ENCODE data around the gene HDAC7. TPM values are rescaled to one million over a fixed set of nuclear protein-coding genes. Genes with fewer than 3 reads are reported as not detected.

The HDAC7 gene
- total and polyA plus RNA-seq, 4 donors: 49.3 to 119 (median 69.7) TPM

- ATAC-seq (ENCODE audit: insufficient read depth, low FRiP score) (no peak), DNase-seq (no peak)
- peaks cover 0 to 2% (median 0%) of the 10 kb centered on the region in 4 donors for H3K9me3 ChIP-seq (ENCODE audit: control insufficient read depth in 4 of 4, insufficient read depth in 3 of 4, low read length in 3 of 4)
- no peak overlapping the region for H3K9ac ChIP-seq (ENCODE audit: insufficient read depth in 1 of 2, low read length in 2 of 2)
- H3K4me3 ChIP-seq: no peak overlapping the region
- no peak for TF ChIP-seq CTCF (IDR thresholded peaks at IDR 0.05; ENCODE audit: control extremely low read depth, extremely low read depth)
- H3K4me1 ChIP-seq (ENCODE audit: control insufficient read depth in 5 of 5, insufficient read depth in 5 of 5, low read length in 5 of 5): peaks cover 0 to 34% (median 11%) of the 10 kb centered on the region in 5 donors
- H3K27me3 ChIP-seq (ENCODE audit: control insufficient read depth in 3 of 3, insufficient read depth in 3 of 3, low read length in 2 of 3): no peaks in the 10 kb centered on the region
- WGBS, 2 donors: 52 to 68% methylated on average over 5 of the region's 5 CpGs
- no peak overlapping the region for H3K27ac ChIP-seq (ENCODE audit: low read depth in 1 of 2, low read length in 1 of 2)
- peaks cover 0 to 22% (median 0%) of the 10 kb centered on the region in 4 donors for H3K36me3 ChIP-seq (ENCODE audit: control insufficient read depth in 4 of 4, insufficient read depth in 4 of 4, low read length in 4 of 4)
Observed at GRCh38 chr12:47848853-47849252, 29.1 kb upstream of the HDAC7 start.

- DNase-seq: no peak
- Histone ChIP-seq H3K27ac (ENCODE audit: low read depth in 1 of 2, low read length in 1 of 2) (no peak overlapping the region), H3K9me3 (ENCODE audit: control insufficient read depth in 4 of 4, insufficient read depth in 3 of 4, low read length in 3 of 4) (peaks cover 0 to 2% (median 0%) of the 10 kb centered on the region in 4 donors), H3K27me3 (ENCODE audit: control insufficient read depth in 3 of 3, insufficient read depth in 3 of 3, low read length in 2 of 3) (no peaks in the 10 kb centered on the region), H3K4me1 (ENCODE audit: control insufficient read depth in 5 of 5, insufficient read depth in 5 of 5, low read length in 5 of 5) (peaks cover 0 to 28% (median 6%) of the 10 kb centered on the region in 5 donors), H3K9ac (ENCODE audit: insufficient read depth in 1 of 2, low read length in 2 of 2) (no peak overlapping the region), H3K4me3 (no peak overlapping the region), H3K36me3 (ENCODE audit: control insufficient read depth in 4 of 4, insufficient read depth in 4 of 4, low read length in 4 of 4) (peaks cover 0 to 22% (median 0%) of the 10 kb centered on the region in 4 donors)
- ATAC-seq (ENCODE audit: insufficient read depth, low FRiP score): no peak
- no peak for TF ChIP-seq CTCF (IDR thresholded peaks at IDR 0.05; ENCODE audit: control extremely low read depth, extremely low read depth)
- 92 to 97% methylated on average over 14 of the region's 14 CpGs for WGBS, 2 donors
Observed at GRCh38 chr12:47846294-47846996, 26.7 kb upstream of the HDAC7 start.

GRCh38 chr12:47845081-47845480 lies 25.4 kb upstream of the HDAC7 start:
- peaks cover 0 to 12% (median 0%) of the 10 kb centered on the region in 4 donors for H3K36me3 ChIP-seq (ENCODE audit: control insufficient read depth in 4 of 4, insufficient read depth in 4 of 4, low read length in 4 of 4)
- ATAC-seq (ENCODE audit: insufficient read depth, low FRiP score): no peak
- 95 to 97% methylated on average over 8 of the region's 8 CpGs for WGBS, 2 donors

More at GRCh38 chr12:47845081-47845480, 25.4 kb upstream of the HDAC7 start:
- no peak for DNase-seq
- Histone ChIP-seq H3K27me3 (ENCODE audit: control insufficient read depth in 3 of 3, insufficient read depth in 3 of 3, low read length in 2 of 3) (no peaks in the 10 kb centered on the region), H3K4me3 (no peak overlapping the region), H3K9me3 (ENCODE audit: control insufficient read depth in 4 of 4, insufficient read depth in 3 of 4, low read length in 3 of 4) (peaks cover 0 to 2% (median 0%) of the 10 kb centered on the region in 4 donors), H3K27ac (ENCODE audit: low read depth in 1 of 2, low read length in 1 of 2) (no peak overlapping the region), H3K4me1 (ENCODE audit: control insufficient read depth in 5 of 5, insufficient read depth in 5 of 5, low read length in 5 of 5) (peaks cover 0 to 21% (median 6%) of the 10 kb centered on the region in 5 donors), H3K9ac (ENCODE audit: insufficient read depth in 1 of 2, low read length in 2 of 2) (no peak overlapping the region)
- no peak for TF ChIP-seq CTCF (IDR thresholded peaks at IDR 0.05; ENCODE audit: control extremely low read depth, extremely low read depth)
